Kidney (tissue), 14 donors: Measurements from ENCODE around the gene ZFHX2. TPM values are rescaled to one million over a fixed set of nuclear protein-coding genes. Genes with fewer than 3 reads are reported as not detected.

Experiments
- DNase-seq, 5 donors: peaks; one replicate each; pipeline ENCODE4 v3.0.0-alpha.2; 2013 to 2020
- FAIRE-seq: peaks from 2 replicates; lab custom pipeline; 2012; peaks lifted over from hg19 to GRCh38; lab: Jason Lieb, UNC
- H3K27ac ChIP-seq, 2 donors: one replicate each; pipeline ENCODE4 v1.7.0; 2013; ENCODE audit warnings: low read depth in 2 of 2, low read length in 2 of 2, inconsistent platforms in 1 of 2
- H3K27me3 ChIP-seq: one replicate; pipeline ENCODE4 v1.7.1; 2013; ENCODE audit warnings: low read length, inconsistent platforms; ENCODE audit not compliant: control insufficient read depth, insufficient read depth
- H3K36me3 ChIP-seq, 3 donors: one replicate each; pipeline versions ENCODE4 v1.7.0 to v1.7.1; 2013; ENCODE audit warnings: low read length in 3 of 3, control low read depth in 1 of 3, inconsistent platforms in 1 of 3; ENCODE audit not compliant: insufficient read depth in 3 of 3, control insufficient read depth in 2 of 3
- H3K4me1 ChIP-seq, 3 donors: one replicate each; pipeline versions ENCODE4 v1.7.0 to v1.7.1; 2013; ENCODE audit warnings: low read length in 3 of 3, inconsistent platforms in 1 of 3, low read depth in 1 of 3; ENCODE audit not compliant: control insufficient read depth in 2 of 3, insufficient read depth in 2 of 3
- H3K4me3 ChIP-seq, 3 donors: one replicate each; pipeline versions ENCODE4 v1.7.0 to v1.8.1; 2013; ENCODE audit warnings: low read length in 3 of 3, control low read depth in 1 of 3, inconsistent platforms in 1 of 3
- H3K9ac ChIP-seq, 3 donors: one replicate each; pipeline versions ENCODE4 v1.7.0 to v1.7.1; 2013; ENCODE audit warnings: low read length in 3 of 3, control low read depth in 1 of 3, inconsistent platforms in 1 of 3
- H3K9me3 ChIP-seq, 3 donors: one replicate each; pipeline versions ENCODE4 v1.7.0 to v1.7.1; 2013; ENCODE audit warnings: low read length in 3 of 3, control low read depth in 1 of 3, inconsistent platforms in 1 of 3; ENCODE audit not compliant: control insufficient read depth in 2 of 3, insufficient read depth in 1 of 3
- CTCF ChIP-seq: IDR thresholded peaks from 3 replicates; pipeline ENCODE4 v1.5.1; 2012; ENCODE audit warnings: mild to moderate bottlenecking, moderate library complexity, borderline replicate concordance; ENCODE audit not compliant: insufficient read depth; ENCODE audit errors: extremely low read depth
- intact Hi-C: fragments of 100-400 bp; cut with DNase I; formaldehyde crosslinking; loops from one replicate; pipeline ENCODE4 v1.11.1; 2022
- polyA plus RNA-seq: library from polyadenylated mRNA; stranded (reverse); fragments of 350-450 nt; fragmentation: Illumina TruSeq; extraction: RNeasy Lipid Tissue Mini Kit (QIAGEN cat#74804); gene quantifications from one replicate; pipeline ENCODE4 v1.2.3, GENCODE V29; 2014; ENCODE audit warnings: low read depth, low replicate concordance; ENCODE audit not compliant: insufficient read depth
- total RNA-seq: library from RNA; stranded (reverse); fragmentation: NEBNext Ultra II Directional; extraction: Animal tissue kit (Norgen Biotek cat#: 25700); gene quantifications from one replicate; pipeline ENCODE4 v1.2.1, GENCODE V29; 2021
- donor health status: control.
- donor health status: control.
- donor health status: control.
- donor health status: control.
- donor health status: control.
- donor health status: DM: yes; HTN: yes; CAD: no.
- donor health status: Normal renal cell carcinoma (clear cell type).

The ZFHX2 gene
- total and polyA plus RNA-seq, 2 donors from 2014 or later: 4.9 to 6.1 TPM

DNA sequence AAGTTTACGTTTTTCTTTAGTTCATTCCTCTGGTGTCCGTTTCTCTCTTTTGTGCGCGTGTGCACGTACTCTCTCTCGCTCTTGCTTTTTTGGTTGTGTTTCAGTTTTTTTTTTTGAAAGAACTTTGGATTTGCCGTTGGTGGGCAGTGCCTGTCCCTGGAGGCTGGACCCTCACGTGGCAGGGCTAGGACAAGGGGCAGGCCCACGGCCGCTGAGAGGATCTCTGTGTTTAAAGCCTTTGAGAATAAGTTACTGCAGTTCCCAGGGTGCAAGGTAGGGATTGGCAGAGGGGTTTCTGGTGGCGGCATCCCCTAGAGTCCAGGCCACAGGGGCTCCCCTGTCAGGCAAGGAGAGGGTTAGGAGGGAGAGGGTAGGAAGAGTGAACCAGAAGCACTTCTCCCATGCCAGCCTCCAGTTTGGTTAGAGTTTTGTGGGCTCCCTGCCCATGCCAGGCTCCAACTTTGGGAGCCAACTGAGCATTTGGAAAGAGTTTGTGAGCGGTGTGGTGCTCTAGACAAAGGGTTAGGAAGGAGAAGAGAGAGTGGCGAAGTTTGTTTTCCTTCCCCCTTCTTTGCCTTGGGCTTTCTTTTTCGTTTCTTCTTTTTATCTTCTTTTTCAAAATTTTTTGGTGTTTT is 30.5 kb downstream of the ZFHX2 start:
- Histone ChIP-seq H3K4me1 (no peaks in the 10 kb centered on the region), H3K9me3 (no peaks in the 10 kb centered on the region), H3K27ac (no peak overlapping the region), H3K9ac (no peak overlapping the region), H3K4me3 (no peak overlapping the region), H3K27me3 (no peaks in the 10 kb centered on the region), H3K36me3 (no peaks in the 10 kb centered on the region)
- no peak for FAIRE-seq
- no peak for DNase-seq
- TF ChIP-seq CTCF: no peak
- intact Hi-C loops: no loop called here

GRCh38 chr14:23518709-23519108 is 32.9 kb downstream of the ZFHX2 start:
- Histone ChIP-seq H3K27ac (no peak overlapping the region), H3K4me3 (no peak overlapping the region), H3K9me3 (no peaks in the 10 kb centered on the region), H3K27me3 (no peaks in the 10 kb centered on the region), H3K36me3 (no peaks in the 10 kb centered on the region), H3K9ac (no peak overlapping the region), H3K4me1 (no peaks in the 10 kb centered on the region)
- no peak for FAIRE-seq
- DNase-seq: peak in 2 of 5 donors; percentile 21 to 51
- no peak for TF ChIP-seq CTCF
- intact Hi-C loops: no loop called here

- Histone ChIP-seq H3K9me3 (no peaks in the 10 kb centered on the region), H3K4me3 (no peak overlapping the region), H3K9ac (no peak overlapping the region), H3K36me3 (no peaks in the 10 kb centered on the region), H3K27me3 (no peaks in the 10 kb centered on the region), H3K4me1 (no peaks in the 10 kb centered on the region), H3K27ac (no peak overlapping the region)
- no peak for TF ChIP-seq CTCF
- DNase-seq (no peak), FAIRE-seq (no peak)
- intact Hi-C loops: no loop called here
Measured at GRCh38 chr14:23517650-23518326, 33.8 kb downstream of the ZFHX2 start.
